NCI-H1436 treated with DMSO at 0.1 percent for 48 hours (cell line): ENCODE results near the gene ADAP2.
"Not testable (repeated sequence)": the region's sequence is repeated elsewhere in the genome, so short reads cannot be mapped to it uniquely, and the experiment has no call there.

ENCODE experiments used
- DNase-seq: peaks from one replicate; lab custom pipeline; 2025; lab: John Stamatoyannopoulos, UW

ADAP2 gene

DNA sequence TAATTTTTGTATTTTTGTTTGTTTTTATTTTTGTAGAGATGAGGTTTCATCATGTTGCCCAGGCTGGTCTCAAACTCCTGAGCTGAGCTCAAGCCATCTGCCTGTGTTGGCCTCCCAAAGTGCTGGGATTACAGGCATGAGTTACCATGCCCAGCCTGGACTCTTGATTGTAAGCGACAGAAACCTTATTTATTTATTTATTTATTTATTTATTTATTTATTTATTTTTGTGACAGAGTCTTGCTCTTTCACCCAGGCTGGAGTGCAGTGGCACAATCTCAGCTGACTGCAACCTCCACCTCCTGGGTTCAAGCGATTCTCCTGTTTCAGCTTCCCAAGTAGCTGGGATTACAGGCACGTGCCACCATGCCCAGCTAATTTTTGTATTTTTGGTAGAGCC lies 8.1 kb downstream of the ADAP2 start:
- not testable (repeated sequence) for DNase-seq

DNA sequence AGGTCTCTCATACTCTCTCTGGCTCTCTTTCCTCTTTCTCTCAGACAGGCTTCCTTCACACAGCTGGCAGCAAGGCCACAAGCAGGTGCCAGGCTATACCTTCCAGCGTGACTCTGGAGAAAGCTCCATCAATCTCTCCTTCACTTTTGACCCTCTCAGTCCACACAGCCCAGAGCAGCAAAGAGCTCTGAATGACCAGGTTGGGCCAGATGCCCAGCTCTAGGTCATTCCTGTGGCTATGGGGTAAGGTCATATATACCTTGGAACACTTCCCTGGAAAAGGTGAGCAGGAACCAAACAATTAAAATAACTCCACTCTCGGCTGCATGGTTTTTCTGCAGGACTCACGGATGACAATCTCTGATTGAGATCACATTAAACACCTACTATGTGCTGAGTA lies 8.8 kb downstream of the ADAP2 start:
- no peak for DNase-seq

DNA sequence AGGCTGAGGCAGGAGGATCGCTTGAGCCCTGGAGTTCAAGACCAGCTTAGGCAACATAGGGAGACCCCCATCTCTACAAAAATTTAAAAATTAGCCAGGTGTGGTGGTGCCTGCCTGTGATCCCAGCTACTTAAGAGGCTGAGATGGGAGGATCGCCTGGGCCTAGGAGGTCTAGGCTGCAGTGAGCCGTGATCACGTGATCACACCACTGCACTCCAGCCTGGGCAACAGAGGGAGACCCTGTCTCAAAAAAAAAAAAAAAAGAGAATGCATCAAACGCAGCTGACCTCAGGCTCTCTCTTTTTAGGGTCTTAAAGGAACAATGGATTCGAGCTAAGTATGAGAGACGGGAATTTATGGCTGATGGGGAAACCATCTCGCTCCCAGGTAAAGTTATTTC lies 9.8 kb downstream of the ADAP2 start:
- DNase-seq, result not testable (repeated sequence)

DNA sequence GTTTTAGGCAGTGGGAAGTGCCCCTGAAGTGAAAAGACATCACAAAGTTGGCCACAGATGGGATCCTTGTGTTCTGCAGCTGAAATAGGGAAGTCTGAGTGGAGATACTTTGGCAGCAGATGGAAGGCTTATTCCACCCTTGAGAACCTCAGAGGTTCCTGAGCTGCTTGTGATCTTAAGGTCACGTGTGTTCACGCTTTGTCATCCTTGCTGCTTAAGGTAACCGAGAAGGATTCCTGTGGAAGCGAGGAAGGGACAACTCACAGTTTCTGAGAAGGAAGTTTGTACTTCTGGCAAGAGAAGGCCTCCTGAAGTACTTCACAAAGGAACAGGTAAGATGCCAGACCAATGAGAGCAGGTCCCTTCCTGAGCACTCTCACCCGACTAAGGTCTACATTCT lies 12.2 kb downstream of the ADAP2 start:
- no peak for DNase-seq

DNA sequence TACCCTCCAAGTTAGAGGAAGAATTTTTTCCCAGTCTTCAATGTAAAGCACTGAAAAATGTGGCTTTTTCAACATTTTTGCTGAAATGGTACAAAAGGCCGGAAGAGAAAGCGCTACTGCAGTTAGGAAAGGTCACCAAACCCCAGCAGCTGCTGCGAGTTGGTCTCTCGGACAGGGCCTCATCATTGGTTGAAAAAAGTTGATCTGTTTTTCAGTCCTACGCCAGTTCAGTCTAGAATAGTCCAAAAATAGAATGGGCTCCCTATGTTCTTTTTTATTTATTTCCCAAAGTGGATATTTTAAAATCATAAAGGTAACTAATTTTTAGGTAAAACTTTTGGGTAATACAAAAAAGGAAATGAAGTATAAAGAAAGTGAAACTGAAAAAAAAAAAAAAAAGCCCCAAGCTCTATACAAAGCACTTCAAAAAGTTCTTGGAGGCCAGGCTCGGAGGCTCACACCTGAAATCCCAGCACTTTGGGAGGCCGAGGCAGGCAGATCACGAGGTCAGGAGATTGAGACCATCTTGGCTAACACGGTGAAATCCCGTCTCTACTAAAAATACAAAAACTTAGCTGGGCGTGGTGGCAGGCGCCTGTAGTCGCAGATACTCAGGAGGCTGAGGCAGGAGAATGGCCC lies 17.4 kb downstream of the ADAP2 start:
- no peak for DNase-seq

DNA sequence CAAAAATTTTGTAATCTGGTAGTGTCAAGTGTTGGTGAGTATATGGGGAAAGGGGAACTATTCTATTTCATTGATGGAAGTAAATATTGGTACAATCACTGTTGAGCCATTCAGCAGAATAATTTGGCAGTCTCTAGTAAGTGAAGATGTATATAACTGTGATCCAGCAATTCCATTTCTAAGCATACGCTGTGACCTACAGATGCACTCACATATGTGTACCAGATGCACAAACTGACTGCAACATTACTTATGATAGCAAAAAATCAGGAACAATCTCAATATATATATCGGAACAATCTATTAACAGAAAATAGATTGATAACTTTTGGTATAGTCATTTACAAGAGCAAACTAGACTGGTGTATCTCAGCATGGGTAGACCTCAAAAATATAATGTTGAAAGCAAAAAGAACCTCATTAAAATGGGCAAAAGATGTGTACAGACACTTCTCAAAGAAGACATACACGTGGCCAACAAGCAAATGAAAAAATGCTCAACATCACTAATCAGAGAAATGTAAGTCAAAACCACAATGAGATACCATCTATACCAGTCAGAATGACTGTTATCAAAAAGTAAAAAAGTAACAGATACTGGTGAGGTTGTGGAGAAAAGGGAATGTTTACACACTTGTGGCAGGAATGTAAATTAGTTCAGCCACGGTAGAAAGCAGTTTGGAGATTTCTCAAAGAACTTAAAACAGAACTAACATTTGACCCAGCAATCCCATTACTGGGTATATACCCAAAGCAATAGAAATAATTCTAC lies 20.7 kb downstream of the ADAP2 start:
- DNase-seq, result no peak

DNA sequence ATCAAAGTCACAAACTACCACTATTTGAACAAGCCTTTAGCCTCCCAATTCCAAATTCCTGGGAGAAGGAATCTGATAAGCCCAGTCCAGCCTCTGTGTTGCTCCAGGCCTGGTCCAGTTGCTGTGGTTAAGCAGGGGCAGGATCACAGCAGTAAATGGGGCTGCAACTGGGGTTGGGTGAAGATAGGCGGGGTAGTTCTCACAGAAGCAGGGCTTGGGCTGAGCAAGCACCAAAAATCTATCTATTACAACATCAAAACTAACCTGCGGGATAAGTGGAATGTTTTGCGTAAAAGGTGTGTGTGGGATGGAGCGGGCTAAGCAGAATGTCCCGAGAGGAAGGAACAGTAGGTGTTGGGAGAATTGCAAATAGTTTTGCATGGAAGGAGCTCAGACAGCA lies 26.1 kb downstream of the ADAP2 start:
- DNase-seq, result no peak

DNA sequence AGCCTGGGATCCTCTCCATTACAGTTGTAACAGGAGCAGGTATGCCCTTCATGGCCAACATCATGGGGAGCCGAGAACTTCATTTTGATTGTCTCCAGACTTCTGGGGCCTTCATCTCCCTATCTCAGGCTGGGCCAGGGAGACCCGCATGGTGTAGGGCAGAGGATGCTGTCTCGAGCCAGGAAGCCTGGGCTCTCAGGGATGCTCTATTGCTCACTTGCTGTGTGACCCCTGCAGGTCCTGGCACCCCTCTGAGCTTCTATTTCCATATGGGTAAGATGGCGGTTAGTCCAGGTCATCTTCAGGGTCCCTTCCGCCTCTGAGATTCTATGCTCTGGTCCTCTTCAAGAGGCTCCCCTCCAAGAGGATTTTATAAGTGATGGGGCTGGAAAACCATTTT lies 28.4 kb downstream of the ADAP2 start:
- no peak for DNase-seq

DNA sequence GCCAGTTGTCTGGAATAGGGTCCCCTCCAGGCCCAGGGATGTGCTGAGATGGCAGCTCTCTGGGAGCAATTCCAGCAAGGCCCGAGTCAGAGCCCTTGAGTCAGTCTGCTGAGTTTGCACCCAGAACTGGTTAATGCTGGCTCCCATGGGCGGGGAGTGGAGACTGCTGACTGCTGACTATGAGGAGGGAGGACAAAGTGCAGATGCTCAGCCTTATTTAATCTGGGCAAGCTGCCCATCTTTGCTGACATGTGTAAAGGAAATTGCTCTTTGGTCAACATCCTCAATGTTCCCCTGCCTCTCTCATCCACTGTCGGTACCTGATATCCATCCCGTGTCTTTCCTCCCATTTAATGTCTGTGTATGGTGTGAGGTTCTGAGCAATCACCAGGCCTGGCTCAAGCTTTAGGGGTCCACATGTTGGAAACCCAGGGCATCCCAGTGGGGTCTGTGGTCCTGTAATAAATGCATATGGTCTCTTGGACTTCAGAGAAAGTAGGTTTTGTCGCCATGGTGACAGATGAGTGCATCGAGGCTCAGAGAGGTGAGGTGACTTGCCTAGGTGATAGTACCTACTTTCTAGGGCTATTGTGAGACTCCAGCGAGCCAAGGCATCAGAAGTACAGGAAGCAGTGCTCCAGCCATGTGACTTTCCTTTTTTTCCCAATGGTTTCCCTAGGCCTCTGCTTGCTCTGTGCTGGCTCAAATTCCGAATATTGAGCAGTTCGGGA lies 29.1 kb downstream of the ADAP2 start:
- peak; percentile 66 for DNase-seq

DNA sequence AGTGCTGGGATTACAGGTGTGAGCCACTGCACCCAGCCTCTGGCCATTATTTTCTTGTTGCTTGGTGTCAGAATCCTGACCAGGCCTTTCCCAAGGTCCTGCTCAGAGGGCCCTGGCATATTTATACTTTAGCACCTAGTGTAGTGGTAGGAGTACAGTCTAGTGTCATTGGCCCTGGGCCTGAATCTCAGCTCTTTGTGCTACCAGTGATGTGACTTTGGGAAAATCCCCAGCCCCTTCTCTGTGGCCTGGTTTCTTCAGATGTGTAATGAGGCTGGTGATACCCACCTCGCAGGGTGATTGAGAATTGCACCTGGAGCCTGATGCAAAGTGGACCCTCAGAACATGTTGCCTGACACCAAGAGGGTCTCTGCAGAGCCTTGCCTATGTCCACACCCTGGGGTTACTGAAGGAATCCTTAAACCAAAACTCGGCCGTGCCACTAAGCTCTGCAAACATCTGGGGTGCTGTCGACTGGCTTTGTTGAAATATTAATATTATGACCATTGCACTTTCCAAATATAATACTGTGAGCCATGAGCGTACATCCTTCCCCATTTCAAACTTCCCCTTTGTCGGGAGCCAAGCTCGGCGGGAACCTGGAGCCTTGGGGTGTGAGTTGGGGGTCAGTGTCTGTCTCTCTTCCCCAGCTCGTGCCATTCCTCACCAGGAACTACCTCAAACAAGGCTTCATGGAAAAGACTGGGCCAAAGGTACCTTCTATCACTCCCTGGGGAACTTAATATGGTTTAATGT lies 31.1 kb downstream of the ADAP2 start:
- no peak for DNase-seq

DNA sequence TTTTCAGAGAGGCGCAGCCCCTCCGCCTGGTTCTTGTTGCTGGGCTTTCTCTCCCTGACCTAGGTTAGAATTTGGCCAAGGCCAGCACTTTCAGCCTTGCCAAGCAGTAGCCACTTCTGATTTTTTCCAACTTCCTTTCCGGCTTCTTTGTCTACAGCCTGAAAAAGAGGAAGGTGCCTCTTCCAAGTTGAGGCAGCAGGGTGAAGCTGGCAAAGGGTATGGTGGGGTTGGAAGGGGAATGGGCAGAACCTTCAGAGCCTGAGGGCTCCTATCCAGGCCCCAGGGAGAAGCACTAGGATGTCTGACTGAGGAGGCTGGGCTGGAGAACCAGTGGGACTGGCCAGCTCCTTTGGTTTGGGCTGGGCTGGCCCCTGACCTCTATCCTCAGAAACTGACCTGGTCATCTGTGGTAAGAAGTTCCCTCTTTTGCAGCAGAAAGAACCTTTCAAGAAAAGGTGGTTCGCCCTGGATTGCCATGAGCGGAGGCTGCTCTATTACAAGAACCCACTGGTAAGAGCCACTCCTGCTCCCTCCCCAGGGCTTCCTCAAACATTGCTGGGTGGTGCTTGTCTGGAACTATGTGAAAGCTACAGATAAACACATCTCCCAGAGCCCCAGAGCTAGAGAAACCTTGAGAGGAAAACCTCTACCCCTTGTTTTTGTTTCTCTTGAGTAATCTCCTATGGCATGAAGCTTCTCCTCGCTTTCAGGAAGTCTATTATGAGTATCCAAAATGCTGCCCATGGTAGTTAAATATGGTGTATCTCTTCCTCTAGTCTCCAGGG lies 32.5 kb downstream of the ADAP2 start:
- DNase-seq, result no peak

DNA sequence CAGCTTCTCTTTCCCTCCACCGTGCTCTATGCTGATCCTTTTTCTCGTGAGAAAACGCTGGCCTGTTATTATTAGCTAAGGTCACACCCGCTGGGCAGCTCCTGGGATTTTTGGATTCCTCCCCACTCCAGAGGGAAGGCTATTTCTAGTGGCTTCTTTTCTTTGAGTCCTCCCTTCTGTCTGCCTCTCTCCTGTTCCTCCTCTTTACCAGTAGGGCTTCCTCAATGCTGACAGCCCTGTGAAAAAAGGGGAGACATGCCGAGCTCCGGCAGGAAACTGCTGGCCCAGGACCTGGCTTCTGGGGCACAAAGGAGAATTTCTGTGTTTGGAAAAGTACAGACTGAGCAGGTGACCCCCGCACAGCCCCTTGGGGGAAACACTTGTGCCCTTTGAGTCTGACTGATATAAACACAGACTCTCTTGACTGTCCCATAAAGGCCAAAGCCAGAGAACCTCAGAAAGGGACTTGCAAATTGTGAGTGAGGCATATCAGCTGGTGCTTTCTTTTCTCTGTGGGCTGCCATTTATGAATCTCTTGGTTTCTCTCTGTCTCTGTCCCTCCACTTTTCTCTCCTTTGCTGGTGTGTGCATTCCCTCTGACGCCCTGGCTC lies 35.1 kb downstream of the ADAP2 start:
- no peak for DNase-seq

DNA sequence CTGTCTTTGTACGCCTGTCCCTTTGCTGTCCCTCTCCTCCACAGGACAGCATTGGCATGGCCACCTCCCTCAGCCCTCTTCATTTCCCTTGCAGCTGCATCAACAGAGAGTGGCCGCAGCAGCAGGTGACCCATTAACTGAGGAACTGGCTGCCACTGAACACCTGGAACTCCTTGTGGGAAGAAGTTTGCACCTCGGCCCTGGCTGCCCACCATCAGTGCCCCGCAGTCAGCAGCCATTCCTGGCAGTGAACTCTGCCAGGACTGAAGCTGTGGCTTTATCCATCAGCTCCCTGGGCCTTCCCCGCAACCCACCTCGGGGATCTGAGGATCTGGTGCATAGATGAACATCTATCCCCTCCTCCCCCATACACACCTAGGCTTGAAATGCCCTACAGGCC lies 36.0 kb downstream of the ADAP2 start:
- DNase-seq, result no peak

DNA sequence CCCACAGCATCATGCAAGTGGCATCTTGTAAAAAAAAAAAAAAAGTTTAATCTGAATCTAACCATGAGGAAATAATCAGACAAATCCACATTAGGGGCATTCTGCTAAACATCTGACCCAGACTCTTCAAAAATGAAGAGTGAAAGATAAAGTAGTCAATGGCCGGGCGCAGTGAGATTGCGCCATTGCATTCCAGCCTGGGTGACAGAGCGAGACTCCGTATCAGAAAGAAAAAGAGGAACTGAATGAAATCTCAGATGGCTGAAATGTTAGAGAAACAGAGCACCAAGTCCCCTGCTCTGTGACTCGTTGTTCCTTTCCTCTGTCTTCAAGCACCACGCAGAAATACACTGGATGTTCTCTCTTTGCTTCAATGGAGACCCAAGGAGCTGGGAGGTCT lies 36.4 kb downstream of the ADAP2 start:
- DNase-seq, result no peak

DNA sequence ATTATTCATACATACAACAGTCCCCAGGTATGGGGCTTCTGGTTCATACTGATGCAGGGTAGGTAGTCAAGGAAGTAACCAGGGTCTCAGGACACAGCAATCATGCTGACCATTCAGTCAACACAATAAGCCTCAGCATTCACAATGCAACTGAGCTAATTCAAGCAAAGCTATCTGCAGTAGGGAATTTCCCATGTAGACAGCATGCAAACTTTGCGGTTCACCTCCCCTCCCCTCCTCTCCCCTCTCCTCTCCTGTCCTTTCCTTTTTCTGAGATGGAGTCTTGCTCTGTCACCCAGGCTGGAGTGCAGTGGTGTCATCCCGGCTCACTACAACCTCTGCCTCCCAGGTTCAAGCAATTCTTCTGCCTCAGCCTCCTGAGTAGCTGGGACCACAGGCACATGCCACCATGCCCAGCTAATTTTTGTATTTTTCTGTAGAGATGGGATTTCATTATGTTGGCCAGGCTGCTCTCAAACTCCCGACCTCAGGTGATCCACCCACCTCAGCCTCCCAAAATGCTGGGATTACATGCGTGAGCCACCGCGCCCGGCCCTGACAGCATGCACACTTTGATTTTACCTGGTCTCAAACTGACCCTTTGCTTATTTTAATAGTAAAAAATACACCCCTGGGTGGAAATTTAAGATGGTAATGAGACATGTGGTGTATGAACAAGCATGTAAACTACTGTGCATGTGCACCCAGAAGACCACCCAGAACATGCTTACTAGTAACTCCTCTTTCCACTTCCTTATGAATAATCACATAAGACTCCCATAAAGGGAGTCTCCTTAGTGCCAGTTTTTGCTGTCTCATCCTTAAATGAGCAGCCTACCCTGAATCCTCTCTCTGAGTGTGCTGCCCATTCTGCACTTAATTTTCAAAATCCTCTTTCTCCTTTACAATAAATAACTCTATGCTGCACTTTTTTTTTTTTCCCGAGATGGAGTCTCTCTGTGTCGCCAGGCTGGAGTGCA lies 39.8 kb downstream of the ADAP2 start:
- no peak for DNase-seq

DNA sequence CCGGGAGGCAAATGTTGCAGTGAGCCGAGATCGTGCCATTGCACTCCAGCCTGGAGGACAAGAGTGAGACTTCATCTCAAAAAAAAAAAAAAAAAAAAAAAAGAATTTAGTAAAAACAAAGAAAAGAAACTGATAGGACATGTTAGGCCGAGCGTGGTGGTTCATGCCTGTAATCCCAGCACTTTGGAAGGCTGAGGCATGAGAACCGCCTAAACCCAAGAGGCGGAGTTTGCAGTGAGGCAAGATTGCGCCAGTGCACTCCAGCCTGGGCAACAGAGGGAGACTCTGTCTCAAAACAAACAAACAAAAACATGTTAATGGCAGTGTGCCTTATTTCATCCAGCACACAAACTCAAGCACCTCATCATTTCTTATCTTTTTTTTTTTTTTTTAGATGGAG lies 42.6 kb downstream of the ADAP2 start:
- DNase-seq, result not testable (repeated sequence)

DNA sequence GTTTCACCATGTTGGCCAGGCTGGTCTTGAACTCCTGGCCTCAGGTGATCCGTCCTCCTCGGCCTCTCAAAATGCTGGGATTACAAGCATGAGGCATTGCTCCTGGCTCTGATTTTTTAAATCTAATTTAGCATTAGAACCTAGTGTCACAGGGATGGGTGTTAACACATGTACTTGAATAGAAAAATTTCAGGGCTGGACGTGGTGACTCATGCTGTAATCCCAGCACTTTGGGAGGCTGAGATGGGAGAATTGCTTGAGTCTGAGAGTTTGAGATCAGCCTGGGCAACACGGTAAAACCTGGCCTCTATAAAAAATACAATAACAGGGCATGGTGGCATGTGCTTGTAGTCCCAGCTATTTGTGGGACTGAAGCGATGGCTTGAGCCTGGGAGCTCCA lies 43.1 kb downstream of the ADAP2 start:
- no peak for DNase-seq

DNA sequence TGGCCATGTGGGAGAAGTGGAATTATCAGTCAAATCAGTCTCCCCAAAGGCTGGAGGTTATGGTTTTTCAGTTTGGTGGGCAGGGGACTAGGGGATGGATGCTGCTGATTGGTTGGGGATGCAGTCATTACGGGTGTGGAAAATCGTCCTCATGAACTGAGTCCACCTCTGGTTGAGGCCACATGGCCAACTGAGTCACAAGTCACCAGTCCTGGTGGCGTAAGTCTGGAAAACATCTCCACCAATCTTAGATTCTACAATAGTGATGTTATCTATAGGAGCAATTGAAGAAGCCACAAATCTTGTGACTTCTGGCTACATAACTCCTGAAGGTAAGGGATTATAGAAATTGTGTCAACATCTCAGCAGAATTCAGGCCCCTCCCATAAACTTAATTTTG lies 43.9 kb downstream of the ADAP2 start:
- DNase-seq, result no peak

DNA sequence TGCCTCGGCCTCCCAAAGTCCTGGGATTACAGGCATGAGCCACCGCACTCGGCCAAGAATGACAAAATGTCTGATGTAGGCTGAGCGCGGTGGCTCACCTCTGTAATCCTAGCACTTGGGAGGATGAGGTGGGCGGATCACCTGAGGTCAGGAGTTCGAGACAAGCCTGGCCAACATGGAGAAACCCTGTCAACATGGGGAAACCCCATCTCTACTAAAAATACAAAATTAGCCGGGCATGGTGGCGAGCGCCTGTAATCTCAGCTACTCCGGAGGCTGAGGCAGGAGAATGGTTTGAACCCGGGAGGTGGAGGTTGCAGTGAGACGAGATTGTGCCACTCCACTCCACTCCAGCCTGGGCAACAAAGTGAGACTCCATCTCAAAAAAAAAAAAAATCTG lies 46.2 kb downstream of the ADAP2 start:
- not testable (repeated sequence) for DNase-seq
